ENCODE results near the gene COG7. TPM values are rescaled to one million over a fixed set of nuclear protein-coding genes. Genes with fewer than 3 reads are reported as not detected.

COG7 gene
- total RNA-seq, 1 experiment from 2014 or later, result 38.3 TPM

DNA sequence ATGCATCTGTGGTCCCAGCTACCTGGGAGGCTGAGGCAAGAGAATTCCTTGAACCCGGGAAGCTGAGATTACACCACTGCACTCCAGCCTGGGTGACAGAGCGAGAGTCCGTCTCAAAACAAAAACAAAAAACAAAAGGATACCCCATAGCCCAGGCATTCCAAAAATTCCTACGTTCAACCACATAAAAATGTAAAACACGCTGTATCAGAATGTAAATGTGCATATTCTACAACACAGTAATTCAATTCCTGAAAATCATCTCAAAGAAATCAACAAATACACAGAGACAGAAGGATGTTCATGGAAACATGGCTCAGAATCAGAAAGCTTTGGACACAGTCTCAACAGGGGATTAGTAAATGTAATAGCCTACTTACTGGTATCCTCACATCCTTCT is 33.0 kb downstream of the COG7 start:
- Histone ChIP-seq H4K20me1 (ENCODE audit: insufficient read depth) (no peaks in the 10 kb centered on the region), H3K4me3 (no peak overlapping the region), H3F3A (ENCODE audit: insufficient read depth, low read depth) (peaks cover 13% of the 10 kb centered on the region), H2AFZ (no peak overlapping the region), H3K79me2 (ENCODE audit: low read depth) (no peaks in the 10 kb centered on the region), H3K4me2 (no peak overlapping the region), H3K27ac (no peak overlapping the region), H3K9me3 (ENCODE audit: insufficient read depth, low read depth) (no peaks in the 10 kb centered on the region), H3K36me3 (ENCODE audit: low read depth) (peaks cover 10% of the 10 kb centered on the region; the same call in 1 of the 2 replicates), H3K4me1 (replicated peaks; ENCODE audit: insufficient read depth) (peaks cover 18% of the 10 kb centered on the region), H3K27me3 (ENCODE audit: insufficient read depth, low read depth) (no peaks in the 10 kb centered on the region), H3K9me2 (ENCODE audit: insufficient read depth) (no peaks in the 10 kb centered on the region)
- TF ChIP-seq CTCF (conservative IDR thresholded peaks at IDR 0.05), result no peak
- TF ChIP-seq EZH2 (IDR thresholded peaks at IDR 0.05; ENCODE audit: low read depth), result no peak
- no peak for DNase-seq
- BruUV-seq (replicated peaks), result no TSS peak
- intact Hi-C loops (cut with micrococcal nuclease; ENCODE audit: unreplicated experiment), result loop anchor here (5.0 kb wide), 1 partner anchor 163 kb away; no protein-coding TSS in a partner anchor
- ChIA-PET CTCF (no interaction called here), POLR2A (ENCODE audit: unreplicated experiment) (no interaction called here)

- POLR2A ChIA-PET (ENCODE audit: unreplicated experiment), result no interaction called here
- Histone ChIP-seq H3K27me3 (ENCODE audit: insufficient read depth, low read depth) (no peaks in the 10 kb centered on the region), H3K79me2 (ENCODE audit: low read depth) (no peaks in the 10 kb centered on the region), H3K9me3 (ENCODE audit: insufficient read depth, low read depth) (no peaks in the 10 kb centered on the region), H2AFZ (no peak overlapping the region), H4K20me1 (ENCODE audit: insufficient read depth) (no peaks in the 10 kb centered on the region), H3K27ac (no peak overlapping the region), H3K4me3 (no peak overlapping the region), H3K4me1 (replicated peaks; ENCODE audit: insufficient read depth) (no peaks in the 10 kb centered on the region), H3K4me2 (no peak overlapping the region), H3K9me2 (ENCODE audit: insufficient read depth) (no peaks in the 10 kb centered on the region), H3K36me3 (ENCODE audit: low read depth) (peaks cover 10% of the 10 kb centered on the region), H3F3A (ENCODE audit: insufficient read depth, low read depth) (no peaks in the 10 kb centered on the region)
- BruUV-seq (replicated peaks), result no TSS peak
- intact Hi-C loops (cut with micrococcal nuclease; ENCODE audit: unreplicated experiment), result no loop called here
- CTCF ChIA-PET, result no interaction called here
- no peak for DNase-seq
- TF ChIP-seq EZH2 (IDR thresholded peaks at IDR 0.05; ENCODE audit: low read depth), result no peak
- TF ChIP-seq CTCF (conservative IDR thresholded peaks at IDR 0.05), result no peak
Observed at GRCh38 chr16:23416816-23417215, 36.2 kb downstream of the COG7 start.

- intact Hi-C loops (cut with micrococcal nuclease; ENCODE audit: unreplicated experiment), result no loop called here
- no peak for DNase-seq
- no peak overlapping the region for H3K4me3 ChIP-seq
- H3K27ac ChIP-seq, result no peak overlapping the region
- no peak overlapping the region for H3K4me2 ChIP-seq
- no peaks in the 10 kb centered on the region for H3K79me2 ChIP-seq (ENCODE audit: low read depth)
- H3K9me2 ChIP-seq (ENCODE audit: insufficient read depth), result no peaks in the 10 kb centered on the region
- H3K9me3 ChIP-seq (ENCODE audit: insufficient read depth, low read depth), result no peaks in the 10 kb centered on the region
- H3K36me3 ChIP-seq (ENCODE audit: low read depth), result peaks cover 10% of the 10 kb centered on the region
- no peaks in the 10 kb centered on the region for H3F3A ChIP-seq (ENCODE audit: insufficient read depth, low read depth)
- no peaks in the 10 kb centered on the region for H4K20me1 ChIP-seq (ENCODE audit: insufficient read depth)
- POLR2A ChIA-PET (ENCODE audit: unreplicated experiment), result no interaction called here
- BruUV-seq (replicated peaks), result no TSS peak
- no peak overlapping the region for H2AFZ ChIP-seq
- no peaks in the 10 kb centered on the region for H3K4me1 ChIP-seq (replicated peaks; ENCODE audit: insufficient read depth)
- CTCF ChIA-PET, result no interaction called here
- no peak for TF ChIP-seq CTCF (conservative IDR thresholded peaks at IDR 0.05)
- H3K27me3 ChIP-seq (ENCODE audit: insufficient read depth, low read depth), result no peaks in the 10 kb centered on the region
Observed at GRCh38 chr16:23414731-23415130, 38.3 kb downstream of the COG7 start.
